ENCODE measurements around the gene UTRN.

UTRN gene

GRCh38 chr6:144286503-144287393 lies 1.6 kb downstream of the UTRN start:
- H3K36me3 ChIP-seq (replicated peaks; ENCODE audit: low read depth, low read length), result no peaks in the 10 kb centered on the region
- H3K4me3 ChIP-seq (ENCODE audit: low read length), result no peak overlapping the region
- no peak overlapping the region for H3K9ac ChIP-seq (ENCODE audit: low read length)
- no peak overlapping the region for H3K27ac ChIP-seq (ENCODE audit: low read length)
- no peaks in the 10 kb centered on the region for H3K9me3 ChIP-seq (ENCODE audit: insufficient read depth, low read length)
- no peaks in the 10 kb centered on the region for H3K27me3 ChIP-seq (ENCODE audit: low read depth, low read length)
- no peaks in the 10 kb centered on the region for H4K20me1 ChIP-seq (ENCODE audit: insufficient read depth, low read length)
- H3K4me2 ChIP-seq (ENCODE audit: low read length), result no peak overlapping the region
- no peaks in the 10 kb centered on the region for H3K4me1 ChIP-seq (ENCODE audit: low read length)
- H3K79me2 ChIP-seq (ENCODE audit: low read length), result no peaks in the 10 kb centered on the region
- no peak for TF ChIP-seq EZH2phosphoT487 (IDR thresholded peaks at IDR 0.05; ENCODE audit: low read depth)
- TF ChIP-seq, protein P1, sequence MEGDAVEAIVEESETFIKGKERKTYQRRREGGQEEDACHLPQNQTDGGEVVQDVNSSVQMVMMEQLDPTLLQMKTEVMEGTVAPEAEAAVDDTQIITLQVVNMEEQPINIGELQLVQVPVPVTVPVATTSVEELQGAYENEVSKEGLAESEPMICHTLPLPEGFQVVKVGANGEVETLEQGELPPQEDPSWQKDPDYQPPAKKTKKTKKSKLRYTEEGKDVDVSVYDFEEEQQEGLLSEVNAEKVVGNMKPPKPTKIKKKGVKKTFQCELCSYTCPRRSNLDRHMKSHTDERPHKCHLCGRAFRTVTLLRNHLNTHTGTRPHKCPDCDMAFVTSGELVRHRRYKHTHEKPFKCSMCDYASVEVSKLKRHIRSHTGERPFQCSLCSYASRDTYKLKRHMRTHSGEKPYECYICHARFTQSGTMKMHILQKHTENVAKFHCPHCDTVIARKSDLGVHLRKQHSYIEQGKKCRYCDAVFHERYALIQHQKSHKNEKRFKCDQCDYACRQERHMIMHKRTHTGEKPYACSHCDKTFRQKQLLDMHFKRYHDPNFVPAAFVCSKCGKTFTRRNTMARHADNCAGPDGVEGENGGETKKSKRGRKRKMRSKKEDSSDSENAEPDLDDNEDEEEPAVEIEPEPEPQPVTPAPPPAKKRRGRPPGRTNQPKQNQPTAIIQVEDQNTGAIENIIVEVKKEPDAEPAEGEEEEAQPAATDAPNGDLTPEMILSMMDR (IDR thresholded peaks at IDR 0.05; ENCODE audit: low read depth, low read length), result no peak
- H2AFZ ChIP-seq (ENCODE audit: low read depth, low read length), result no peak overlapping the region

DNA sequence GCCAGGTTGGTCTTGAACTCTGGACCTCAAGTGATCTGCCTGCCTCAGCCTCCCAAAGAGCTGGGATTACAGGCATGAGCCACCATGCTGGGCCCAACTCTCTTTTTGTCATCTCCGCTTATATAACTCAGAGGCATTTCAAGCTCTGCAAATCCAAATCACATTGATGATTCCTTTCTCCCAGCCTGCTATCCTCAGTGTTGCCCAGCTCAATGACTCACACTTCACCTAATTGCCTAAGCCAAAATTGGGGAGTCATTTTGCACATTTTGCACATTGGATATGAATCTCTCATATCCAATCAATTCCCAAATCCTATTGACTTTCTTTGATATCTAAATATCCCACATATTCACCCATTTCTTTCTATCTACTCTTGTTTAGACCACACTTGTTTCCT lies 3.9 kb downstream of the UTRN start:
- no peaks in the 10 kb centered on the region for H3K9me3 ChIP-seq (ENCODE audit: insufficient read depth, low read length)
- no peak for TF ChIP-seq EZH2phosphoT487 (IDR thresholded peaks at IDR 0.05; ENCODE audit: low read depth)
- H3K27me3 ChIP-seq (ENCODE audit: low read depth, low read length), result no peaks in the 10 kb centered on the region
- no peaks in the 10 kb centered on the region for H3K36me3 ChIP-seq (replicated peaks; ENCODE audit: low read depth, low read length)
- H3K4me2 ChIP-seq (ENCODE audit: low read length), result no peak overlapping the region
- H3K4me3 ChIP-seq (ENCODE audit: low read length), result no peak overlapping the region
- no peaks in the 10 kb centered on the region for H4K20me1 ChIP-seq (ENCODE audit: insufficient read depth, low read length)
- no peak overlapping the region for H3K27ac ChIP-seq (ENCODE audit: low read length)
- H3K79me2 ChIP-seq (ENCODE audit: low read length), result no peaks in the 10 kb centered on the region
- no peak overlapping the region for H3K9ac ChIP-seq (ENCODE audit: low read length)
- no peak overlapping the region for H2AFZ ChIP-seq (ENCODE audit: low read depth, low read length)
- H3K4me1 ChIP-seq (ENCODE audit: low read length), result no peaks in the 10 kb centered on the region

GRCh38 chr6:144292372-144292771 lies 7.2 kb downstream of the UTRN start:
- no peaks in the 10 kb centered on the region for H3K79me2 ChIP-seq (ENCODE audit: low read length)
- no peak overlapping the region for H3K4me2 ChIP-seq (ENCODE audit: low read length)
- no peaks in the 10 kb centered on the region for H4K20me1 ChIP-seq (ENCODE audit: insufficient read depth, low read length)
- TF ChIP-seq EZH2phosphoT487 (IDR thresholded peaks at IDR 0.05; ENCODE audit: low read depth), result no peak
- TF ChIP-seq, protein P1 (IDR thresholded peaks at IDR 0.05; ENCODE audit: low read depth, low read length), result no peak
- H3K27ac ChIP-seq (ENCODE audit: low read length), result no peak overlapping the region
- no peaks in the 10 kb centered on the region for H3K27me3 ChIP-seq (ENCODE audit: low read depth, low read length)
- no peaks in the 10 kb centered on the region for H3K4me1 ChIP-seq (ENCODE audit: low read length)
- H3K9ac ChIP-seq (ENCODE audit: low read length), result no peak overlapping the region
- no peak overlapping the region for H2AFZ ChIP-seq (ENCODE audit: low read depth, low read length)
- no peaks in the 10 kb centered on the region for H3K36me3 ChIP-seq (replicated peaks; ENCODE audit: low read depth, low read length)
- no peak overlapping the region for H3K4me3 ChIP-seq (ENCODE audit: low read length)
- H3K9me3 ChIP-seq (ENCODE audit: insufficient read depth, low read length), result no peaks in the 10 kb centered on the region

- no peak overlapping the region for H3K9ac ChIP-seq (ENCODE audit: low read length)
- no peaks in the 10 kb centered on the region for H3K4me1 ChIP-seq (ENCODE audit: low read length)
- H3K4me3 ChIP-seq (ENCODE audit: low read length), result no peak overlapping the region
- H2AFZ ChIP-seq (ENCODE audit: low read depth, low read length), result no peak overlapping the region
- H3K27me3 ChIP-seq (ENCODE audit: low read depth, low read length), result no peaks in the 10 kb centered on the region
- no peak for TF ChIP-seq EZH2phosphoT487 (IDR thresholded peaks at IDR 0.05; ENCODE audit: low read depth)
- TF ChIP-seq, protein P1 (IDR thresholded peaks at IDR 0.05; ENCODE audit: low read depth, low read length), result no peak
- H3K36me3 ChIP-seq (replicated peaks; ENCODE audit: low read depth, low read length), result no peaks in the 10 kb centered on the region
- no peaks in the 10 kb centered on the region for H3K9me3 ChIP-seq (ENCODE audit: insufficient read depth, low read length)
- H3K4me2 ChIP-seq (ENCODE audit: low read length), result no peak overlapping the region
- H3K79me2 ChIP-seq (ENCODE audit: low read length), result no peaks in the 10 kb centered on the region
- H4K20me1 ChIP-seq (ENCODE audit: insufficient read depth, low read length), result no peaks in the 10 kb centered on the region
- no peak overlapping the region for H3K27ac ChIP-seq (ENCODE audit: low read length)
Observed at GRCh38 chr6:144294016-144294415, 8.9 kb downstream of the UTRN start.

Measured in OCI-LY3 (cell line).